CD4-positive, CD25-positive, alpha-beta regulatory T cell (primary cell): Measurements from ENCODE around the gene HAND1. TPM values are rescaled to one million over a fixed set of nuclear protein-coding genes. Genes with fewer than 3 reads are reported as not detected.
A peak's percentile ranks its signal among the peaks of the same experiment; 100 is the strongest.

Experiments used
- ATAC-seq, 2 donors: fragments of 150-1000 bp; cut with Tn5 transposase; one replicate each; pipeline ENCODE4 v1.10.0; 2021; ENCODE audit warnings: low read depth in 2 of 2, moderate number of reproducible peaks in 2 of 2, moderate library complexity in 1 of 2
- DNase-seq, 3 donors: peaks; one replicate each; pipeline versions ENCODE4 v3.0.0 to v3.0.0-alpha.2; 2012 to 2022; ENCODE audit warnings: mixed read lengths in 1 of 3
- H3K27ac ChIP-seq: one replicate; pipeline ENCODE4 v1.7.0; 2013; ENCODE audit warnings: mild to moderate bottlenecking, low read length; ENCODE audit not compliant: insufficient read depth, poor library complexity, severe bottlenecking
- H3K27me3 ChIP-seq: one replicate; pipeline ENCODE4 v1.7.0; 2013; ENCODE audit warnings: low read length; ENCODE audit not compliant: control insufficient read depth, insufficient read depth
- H3K36me3 ChIP-seq: one replicate; pipeline ENCODE4 v1.7.0; 2013; ENCODE audit warnings: mild to moderate bottlenecking, low read length, moderate library complexity; ENCODE audit not compliant: control insufficient read depth, insufficient read depth
- H3K4me1 ChIP-seq: 2 replicates; pipeline ENCODE4 v1.7.0; 2013; ENCODE audit warnings: mild to moderate bottlenecking, low read length; ENCODE audit not compliant: insufficient read depth, control insufficient read depth, poor library complexity, severe bottlenecking
- H3K4me3 ChIP-seq: one replicate; pipeline ENCODE4 v1.7.0; 2013; ENCODE audit warnings: low read depth, mild to moderate bottlenecking, low read length, moderate library complexity
- H3K9me3 ChIP-seq, 2 experiments: 1 replicate in 1 of 2; 2 replicates in 1 of 2; pipeline ENCODE4 v1.7.0; 2013; ENCODE audit warnings: low read length in 2 of 2, mild to moderate bottlenecking in 1 of 2, moderate library complexity in 1 of 2; ENCODE audit not compliant: control insufficient read depth in 2 of 2
- H3K27ac Mint-ChIP-seq, 3 donors: one replicate each; pipeline ENCODE4 v1.8.0; 2020 to 2022; ENCODE audit warnings: mild to moderate bottlenecking in 3 of 3, mixed read lengths in 3 of 3, moderate library complexity in 2 of 3
- H3K27me3 Mint-ChIP-seq: one replicate; pipeline ENCODE4 v1.8.0; 2022; ENCODE audit warnings: mild to moderate bottlenecking, mixed read lengths
- H3K36me3 Mint-ChIP-seq: one replicate; pipeline ENCODE4 v1.8.0; 2020; ENCODE audit warnings: mixed read lengths
- H3K4me1 Mint-ChIP-seq, 4 donors: one replicate each; pipeline ENCODE4 v1.8.0; 2020 to 2022; ENCODE audit warnings: mixed read lengths in 4 of 4, mild to moderate bottlenecking in 1 of 4
- H3K4me3 Mint-ChIP-seq, 4 donors: one replicate each; pipeline ENCODE4 v1.8.0; 2020 to 2022; ENCODE audit warnings: mild to moderate bottlenecking in 4 of 4, mixed read lengths in 4 of 4, moderate library complexity in 3 of 4
- H3K9me3 Mint-ChIP-seq, 7 donors: one replicate each; pipeline ENCODE4 v1.8.0; 2020 to 2022; ENCODE audit warnings: mixed read lengths in 7 of 7, mild to moderate bottlenecking in 3 of 7, moderate library complexity in 2 of 7
- polyA plus RNA-seq, 4 donors: library from polyadenylated mRNA; unstranded; fragments of 300-500 nt; fragmentation: Illumina TruSeq; gene quantifications; one replicate each; pipeline ENCODE4 v1.2.3, GENCODE V29; 2021
- total RNA-seq: library from RNA; stranded (reverse); gene quantifications from one replicate; pipeline ENCODE4 v1.2.3, GENCODE V29; 2022

HAND1 gene
- total and polyA plus RNA-seq, 5 donors from 2014 or later = not detected

DNA sequence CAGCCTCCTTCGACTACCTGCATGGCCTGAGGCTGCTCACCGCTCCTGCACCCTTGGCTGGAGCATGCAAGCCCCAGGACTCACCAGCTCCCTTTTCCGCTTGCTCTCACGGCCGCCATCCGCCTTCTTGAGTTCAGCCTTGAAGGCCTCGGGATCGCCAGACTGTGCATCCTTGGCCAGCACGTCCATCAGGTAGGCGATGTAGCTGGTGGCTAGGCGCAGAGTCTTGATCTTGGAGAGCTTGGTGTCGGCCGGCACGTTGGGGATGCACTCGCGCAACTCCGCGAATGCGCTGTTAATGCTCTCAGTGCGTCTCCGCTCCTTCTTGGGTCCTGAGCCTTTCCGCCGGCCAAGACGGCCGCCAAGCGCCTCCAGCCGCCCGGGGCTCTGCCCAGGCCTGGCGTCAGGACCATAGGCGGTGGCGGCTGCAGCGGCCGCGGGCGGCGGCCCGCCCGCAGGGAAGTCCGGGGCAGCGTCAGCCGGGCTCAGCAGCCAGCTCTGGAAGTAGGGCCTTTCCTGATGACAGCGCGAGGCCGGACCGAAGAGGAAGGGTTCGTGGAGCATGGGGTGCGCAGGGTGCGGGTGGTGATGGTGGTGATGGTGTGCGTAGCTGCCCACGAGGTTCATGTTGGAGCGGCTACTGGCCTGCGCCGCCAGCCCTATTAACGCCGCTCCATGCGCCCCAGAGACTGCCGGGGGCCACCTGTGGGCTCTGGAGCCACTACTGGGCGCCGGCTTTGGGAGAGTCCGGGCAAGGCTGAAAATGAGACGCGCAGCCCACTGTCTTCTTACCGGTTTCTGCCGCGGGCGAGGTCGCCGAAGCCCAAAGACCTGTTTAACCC is 424 bp downstream of the HAND1 start:
- Histone ChIP-seq H3K27ac (no peak overlapping the region), H3K36me3 (no peaks in the 10 kb centered on the region), H3K27me3 (peaks cover 60% of the 10 kb centered on the region), H3K9me3 (no peaks in the 10 kb centered on the region), H3K4me3 (no peak overlapping the region), H3K4me1 (peaks cover 68% of the 10 kb centered on the region)
- Mint-ChIP-seq H3K4me3 (peak overlapping the region; percentile 22 to 71 (median 66)), H3K27me3 (peaks cover 92% of the 10 kb centered on the region), H3K36me3 (no peaks in the 10 kb centered on the region), H3K9me3 (peaks cover 0 to 9% (median 0%) of the 10 kb centered on the region in 7 donors), H3K27ac (no peak overlapping the region), H3K4me1 (peaks cover 0 to 63% (median 40%) of the 10 kb centered on the region in 4 donors)
- ATAC-seq = no peak
- no peak for DNase-seq

DNA sequence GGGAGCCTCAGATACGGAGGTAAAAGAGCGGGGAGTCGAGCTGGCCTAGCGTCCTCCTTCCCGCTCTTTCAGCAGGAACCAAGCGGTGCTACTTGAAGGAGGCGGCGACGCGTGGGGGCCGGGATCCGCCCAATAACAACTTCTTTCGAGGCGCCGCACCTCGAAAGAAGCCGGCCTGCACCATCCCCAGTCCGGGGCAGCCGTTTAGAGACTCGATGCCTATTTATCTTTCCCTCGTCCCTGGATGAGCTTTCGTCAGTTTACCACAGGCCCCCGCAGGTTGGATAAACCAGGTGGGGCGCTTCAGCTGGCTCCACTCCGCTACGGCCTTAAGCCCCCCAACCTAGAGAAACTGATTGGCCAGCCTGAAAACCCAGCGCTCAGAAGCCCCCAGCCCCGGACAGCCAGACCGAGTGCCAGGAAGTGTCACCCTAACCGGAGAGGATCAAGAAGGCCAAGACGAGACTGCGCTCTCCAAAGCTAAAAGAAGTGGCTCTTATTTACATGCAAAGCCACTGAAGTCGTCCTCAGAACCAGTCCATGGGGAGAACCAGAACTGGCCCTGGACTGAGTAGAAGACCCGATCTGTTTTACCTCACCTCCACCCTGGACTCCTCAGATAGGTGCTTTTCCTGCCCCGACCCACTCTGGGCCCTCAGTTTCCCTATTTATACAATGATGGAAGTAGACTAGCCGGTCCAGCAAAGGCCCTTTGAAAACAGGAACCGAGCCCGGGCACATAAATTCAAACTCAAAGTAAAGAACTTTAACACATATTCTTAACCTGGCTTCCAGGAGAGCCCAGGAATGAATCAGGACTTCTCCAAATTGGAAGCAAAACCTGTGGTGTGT is 1.4 kb downstream of the HAND1 start:
- Histone ChIP-seq H3K27me3 (peaks cover 60% of the 10 kb centered on the region), H3K4me3 (no peak overlapping the region), H3K27ac (no peak overlapping the region), H3K9me3 (no peaks in the 10 kb centered on the region), H3K4me1 (peaks cover 66% of the 10 kb centered on the region), H3K36me3 (no peaks in the 10 kb centered on the region)
- no peaks in the 10 kb centered on the region for H3K36me3 Mint-ChIP-seq
- peak overlapping the region; percentile 22 to 71 (median 60) for H3K4me3 Mint-ChIP-seq
- ATAC-seq (no peak), DNase-seq (no peak)
- H3K9me3 Mint-ChIP-seq = peaks cover 0 to 9% (median 0%) of the 10 kb centered on the region in 7 donors
- H3K4me1 Mint-ChIP-seq = peaks cover 6 to 65% (median 43%) of the 10 kb centered on the region in 4 donors
- no peak overlapping the region for H3K27ac Mint-ChIP-seq
- H3K27me3 Mint-ChIP-seq = peaks cover 91% of the 10 kb centered on the region

DNA sequence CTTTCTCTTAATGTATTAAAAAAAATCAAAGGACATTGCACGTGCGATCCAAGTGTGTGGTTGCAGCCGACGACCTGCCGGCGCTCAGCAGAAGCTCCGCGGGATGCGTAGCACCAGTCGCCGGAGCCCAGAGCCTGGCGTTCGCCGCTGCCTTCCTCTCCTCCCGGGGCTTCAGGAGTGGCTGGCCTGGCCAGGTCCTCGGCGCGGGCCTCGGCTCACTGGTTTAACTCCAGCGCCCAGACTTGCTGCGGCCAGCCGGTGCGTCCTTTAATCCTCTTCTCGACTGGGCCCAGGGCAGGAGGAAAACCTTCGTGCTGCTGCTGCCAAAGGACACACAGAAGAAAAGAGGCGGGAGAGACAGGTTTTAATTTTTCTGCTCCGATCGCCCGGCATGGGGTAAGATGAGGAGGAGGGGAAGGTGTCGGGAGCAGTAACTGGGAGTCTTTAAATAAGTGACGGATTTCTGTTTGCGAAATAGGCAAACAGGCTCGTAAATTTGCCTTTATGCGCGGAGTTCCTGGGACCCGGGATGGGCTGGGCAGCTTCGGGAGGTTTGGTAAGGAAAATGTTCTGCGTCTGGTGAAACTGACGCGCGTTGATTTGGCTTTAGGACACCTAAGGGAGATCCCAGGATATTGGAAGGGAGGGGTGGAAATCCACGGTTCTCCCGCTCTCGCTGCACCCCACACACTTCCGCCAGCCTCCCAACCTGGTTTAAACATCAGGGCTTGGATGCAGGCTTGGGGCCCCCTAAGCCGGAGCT is 2.3 kb downstream of the HAND1 start:
- H3K36me3 ChIP-seq = no peaks in the 10 kb centered on the region
- no peak overlapping the region for H3K4me3 ChIP-seq
- H3K9me3 ChIP-seq = no peaks in the 10 kb centered on the region
- Mint-ChIP-seq H3K27ac (no peak overlapping the region), H3K36me3 (no peaks in the 10 kb centered on the region), H3K4me1 (peaks cover 6 to 67% (median 45%) of the 10 kb centered on the region in 4 donors), H3K9me3 (peaks cover 0 to 9% (median 0%) of the 10 kb centered on the region in 7 donors), H3K4me3 (peak overlapping the region in 3 of 4 donors; percentile 58 to 74 (median 63)), H3K27me3 (peaks cover 91% of the 10 kb centered on the region)
- H3K27me3 ChIP-seq = peaks cover 61% of the 10 kb centered on the region
- DNase-seq (no peak), ATAC-seq (no peak)
- H3K4me1 ChIP-seq = peaks cover 66% of the 10 kb centered on the region
- no peak overlapping the region for H3K27ac ChIP-seq

DNA sequence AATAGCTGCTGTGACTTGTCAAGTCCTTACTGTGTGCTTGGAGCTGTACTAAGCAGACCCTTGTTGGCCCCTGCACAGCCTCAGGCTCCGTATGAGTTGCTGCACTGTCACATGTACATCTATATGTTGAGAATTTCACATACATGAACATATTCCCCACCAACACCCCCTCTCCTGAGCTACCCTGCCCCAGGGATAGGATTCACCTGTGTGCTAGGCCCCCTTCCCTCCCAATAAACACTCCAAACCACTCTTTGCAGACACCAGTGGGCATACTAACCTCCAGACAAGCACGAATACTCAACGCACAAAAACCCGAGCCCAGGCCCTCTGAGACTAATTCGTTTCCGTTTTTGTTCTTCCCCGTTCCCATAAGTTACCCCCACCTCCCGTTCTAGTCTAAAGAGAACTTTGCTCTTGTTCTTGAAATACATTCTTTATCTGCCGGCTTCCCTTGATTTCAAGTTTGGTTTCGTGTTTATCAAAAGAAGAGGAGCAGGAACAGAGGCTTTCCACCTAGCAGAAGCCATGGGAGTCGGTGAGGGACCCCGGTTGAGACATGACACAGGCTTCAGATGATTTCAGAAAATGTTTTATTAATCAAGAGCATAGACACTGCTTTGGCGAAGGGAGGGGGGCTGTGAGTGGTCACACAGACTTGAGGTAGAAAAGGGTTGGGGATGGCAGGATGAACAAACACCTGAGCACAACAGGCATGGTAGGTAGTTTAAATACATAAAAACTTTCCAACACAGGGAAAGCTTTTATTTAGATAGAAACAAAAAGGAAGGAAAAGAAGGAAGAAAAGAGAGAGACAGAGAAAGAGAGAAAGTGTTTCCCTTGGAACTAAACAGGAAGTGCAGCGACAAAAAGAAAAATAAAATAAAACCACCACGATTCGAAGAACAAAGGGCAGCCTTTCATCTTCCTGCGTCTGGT is 3.4 kb downstream of the HAND1 start:
- H3K36me3 ChIP-seq = no peaks in the 10 kb centered on the region
- peaks cover 0 to 9% (median 0%) of the 10 kb centered on the region in 7 donors for H3K9me3 Mint-ChIP-seq
- H3K4me1 ChIP-seq = peaks cover 67% of the 10 kb centered on the region
- peaks cover 91% of the 10 kb centered on the region for H3K27me3 Mint-ChIP-seq
- no peak overlapping the region for H3K27ac ChIP-seq
- H3K4me1 Mint-ChIP-seq = peaks cover 6 to 66% (median 49%) of the 10 kb centered on the region in 4 donors
- H3K4me3 Mint-ChIP-seq = peak overlapping the region; percentile 27 to 74 (median 62)
- no peaks in the 10 kb centered on the region for H3K36me3 Mint-ChIP-seq
- peak overlapping the region; percentile 40 for H3K4me3 ChIP-seq
- peaks cover 58% of the 10 kb centered on the region for H3K27me3 ChIP-seq
- peak overlapping the region in 1 of 3 donors; percentile 43 for H3K27ac Mint-ChIP-seq
- DNase-seq (no peak), ATAC-seq (no peak)
- H3K9me3 ChIP-seq = no peaks in the 10 kb centered on the region

GRCh38 chr5:154473581-154474283 is 4.3 kb downstream of the HAND1 start:
- H3K4me3 ChIP-seq = peak overlapping the region; percentile 40
- no peak overlapping the region for H3K27ac Mint-ChIP-seq

GRCh38 chr5:154472871-154473580 is 5.0 kb downstream of the HAND1 start:
- H3K4me1 Mint-ChIP-seq = peaks cover 6 to 60% (median 46%) of the 10 kb centered on the region in 4 donors
- no peak for ATAC-seq
- peaks cover 0 to 6% (median 0%) of the 10 kb centered on the region in 7 donors for H3K9me3 Mint-ChIP-seq
- H3K4me3 ChIP-seq = no peak overlapping the region
- H3K27me3 ChIP-seq = peaks cover 57% of the 10 kb centered on the region
- H3K4me1 ChIP-seq = peaks cover 56% of the 10 kb centered on the region
- peaks cover 85% of the 10 kb centered on the region for H3K27me3 Mint-ChIP-seq
- H3K27ac Mint-ChIP-seq = no peak overlapping the region
- no peak overlapping the region for H3K27ac ChIP-seq
- no peak for DNase-seq
- peak overlapping the region; percentile 44 to 74 (median 61) for H3K4me3 Mint-ChIP-seq
- H3K9me3 ChIP-seq = no peaks in the 10 kb centered on the region
- no peaks in the 10 kb centered on the region for H3K36me3 ChIP-seq
- H3K36me3 Mint-ChIP-seq = no peaks in the 10 kb centered on the region

More at GRCh38 chr5:154473581-154474283, 4.3 kb downstream of the HAND1 start:
- Histone ChIP-seq H3K36me3 (no peaks in the 10 kb centered on the region), H3K4me1 (peaks cover 59% of the 10 kb centered on the region), H3K27me3 (peaks cover 57% of the 10 kb centered on the region), H3K27ac (no peak overlapping the region), H3K9me3 (no peaks in the 10 kb centered on the region)
- ATAC-seq (no peak), DNase-seq (no peak)
- Mint-ChIP-seq H3K27me3 (peaks cover 81% of the 10 kb centered on the region), H3K4me1 (peaks cover 6 to 58% (median 46%) of the 10 kb centered on the region in 4 donors), H3K4me3 (peak overlapping the region; percentile 47 to 74 (median 56)), H3K36me3 (no peaks in the 10 kb centered on the region), H3K9me3 (peaks cover 0 to 6% (median 0%) of the 10 kb centered on the region in 7 donors)
